ENCODE results near the gene CRACDL.

DNA sequence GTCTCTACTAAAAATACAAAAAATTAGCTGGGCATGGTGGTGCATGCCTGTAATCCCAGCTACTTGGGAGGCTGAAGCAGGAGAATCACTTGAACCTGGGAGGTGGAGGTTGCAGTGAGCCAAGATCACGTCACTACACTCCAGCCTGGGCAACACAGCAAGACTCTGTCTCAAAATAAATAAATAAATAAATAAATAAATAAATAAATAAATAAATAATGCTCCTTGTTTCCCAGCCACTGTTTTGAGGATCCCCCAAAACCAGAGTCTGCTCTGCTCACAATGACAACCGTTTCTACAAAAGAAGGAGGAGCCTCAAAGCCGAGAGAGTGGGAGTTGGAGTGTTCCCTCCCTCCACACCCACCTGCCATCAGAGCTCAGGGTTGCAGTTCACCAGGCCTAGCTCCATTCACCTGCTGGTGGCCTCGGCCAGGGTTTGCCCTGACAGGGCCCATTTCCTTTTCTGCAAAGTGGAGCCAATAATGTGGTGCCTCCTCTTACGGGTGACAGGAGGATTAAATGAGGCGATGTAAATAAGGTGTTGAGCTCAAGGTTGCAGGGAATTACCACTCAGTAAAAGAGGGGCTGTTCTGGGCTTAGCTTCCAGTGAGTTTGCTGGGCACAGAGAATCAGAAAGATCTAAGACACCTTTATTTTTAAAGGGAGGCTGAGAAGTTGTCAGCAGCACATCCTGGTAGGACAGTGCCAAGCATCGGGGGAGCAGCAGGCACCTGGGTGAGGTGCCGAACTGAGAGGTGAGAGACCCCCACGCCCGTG lies 25.5 kb downstream of the CRACDL start:
- TF ChIP-seq TAF1 (IDR thresholded peaks at IDR 0.05; ENCODE audit: borderline replicate concordance, insufficient read depth, low read length) (no peak), SIN3A (IDR thresholded peaks at IDR 0.05; ENCODE audit: borderline replicate concordance, insufficient read depth, low read length) (no peak)
- TF ChIP-seq, protein P1, sequence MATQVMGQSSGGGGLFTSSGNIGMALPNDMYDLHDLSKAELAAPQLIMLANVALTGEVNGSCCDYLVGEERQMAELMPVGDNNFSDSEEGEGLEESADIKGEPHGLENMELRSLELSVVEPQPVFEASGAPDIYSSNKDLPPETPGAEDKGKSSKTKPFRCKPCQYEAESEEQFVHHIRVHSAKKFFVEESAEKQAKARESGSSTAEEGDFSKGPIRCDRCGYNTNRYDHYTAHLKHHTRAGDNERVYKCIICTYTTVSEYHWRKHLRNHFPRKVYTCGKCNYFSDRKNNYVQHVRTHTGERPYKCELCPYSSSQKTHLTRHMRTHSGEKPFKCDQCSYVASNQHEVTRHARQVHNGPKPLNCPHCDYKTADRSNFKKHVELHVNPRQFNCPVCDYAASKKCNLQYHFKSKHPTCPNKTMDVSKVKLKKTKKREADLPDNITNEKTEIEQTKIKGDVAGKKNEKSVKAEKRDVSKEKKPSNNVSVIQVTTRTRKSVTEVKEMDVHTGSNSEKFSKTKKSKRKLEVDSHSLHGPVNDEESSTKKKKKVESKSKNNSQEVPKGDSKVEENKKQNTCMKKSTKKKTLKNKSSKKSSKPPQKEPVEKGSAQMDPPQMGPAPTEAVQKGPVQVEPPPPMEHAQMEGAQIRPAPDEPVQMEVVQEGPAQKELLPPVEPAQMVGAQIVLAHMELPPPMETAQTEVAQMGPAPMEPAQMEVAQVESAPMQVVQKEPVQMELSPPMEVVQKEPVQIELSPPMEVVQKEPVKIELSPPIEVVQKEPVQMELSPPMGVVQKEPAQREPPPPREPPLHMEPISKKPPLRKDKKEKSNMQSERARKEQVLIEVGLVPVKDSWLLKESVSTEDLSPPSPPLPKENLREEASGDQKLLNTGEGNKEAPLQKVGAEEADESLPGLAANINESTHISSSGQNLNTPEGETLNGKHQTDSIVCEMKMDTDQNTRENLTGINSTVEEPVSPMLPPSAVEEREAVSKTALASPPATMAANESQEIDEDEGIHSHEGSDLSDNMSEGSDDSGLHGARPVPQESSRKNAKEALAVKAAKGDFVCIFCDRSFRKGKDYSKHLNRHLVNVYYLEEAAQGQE (IDR thresholded peaks at IDR 0.05; ENCODE audit: insufficient read depth in 1 of 2, low read depth in 2 of 2, low read length in 2 of 2) = no peak
